Activated CD4-positive, alpha-beta T cell treated with anti-CD3 and anti-CD28 coated beads, Interleukin-2, amount 10 ng/mL, durations not matched to agents 24 days and 14 days (primary cell): ENCODE results near the gene PIK3C2B. TPM values are rescaled to one million over a fixed set of nuclear protein-coding genes. Genes with fewer than 3 reads are reported as not detected.
A peak's percentile ranks its signal among the peaks of the same experiment; 100 is the strongest.
"Not testable (repeated sequence)": the region's sequence is repeated elsewhere in the genome, so short reads cannot be mapped to it uniquely, and the experiment has no call there.

Experiments used
- DNase-seq: peaks from one replicate; pipeline ENCODE4 v3.0.0; 2022
- H3K27ac Mint-ChIP-seq: one replicate; pipeline ENCODE4 v1.8.0; 2022; ENCODE audit warnings: mild to moderate bottlenecking, mixed read lengths
- H3K27me3 Mint-ChIP-seq: one replicate; pipeline ENCODE4 v1.8.0; 2022; ENCODE audit warnings: mixed read lengths
- H3K36me3 Mint-ChIP-seq: one replicate; pipeline ENCODE4 v1.8.0; 2022; ENCODE audit warnings: low read depth, mild to moderate bottlenecking, mixed read lengths
- H3K4me1 Mint-ChIP-seq: one replicate; pipeline ENCODE4 v1.8.0; 2021; ENCODE audit warnings: mixed read lengths
- H3K4me3 Mint-ChIP-seq: one replicate; pipeline ENCODE4 v1.8.0; 2022; ENCODE audit warnings: mild to moderate bottlenecking, moderate library complexity, mixed read lengths
- H3K9me3 Mint-ChIP-seq: one replicate; pipeline ENCODE4 v1.8.0; 2021; ENCODE audit warnings: mixed read lengths
- intact Hi-C: fragments of 100-400 bp; cut with micrococcal nuclease; formaldehyde crosslinking; loops from one replicate; pipeline ENCODE4 v1.15.1; 2023
- total RNA-seq: library from RNA; stranded (reverse); gene quantifications from 2 replicates; pipeline ENCODE4 v1.2.3, GENCODE V29; 2022

The PIK3C2B gene
- total RNA-seq, 1 donor from 2014 or later, result 23.6 TPM

GRCh38 chr1:204503122-204503912 is 8.7 kb upstream of the PIK3C2B start:
- H3K27ac Mint-ChIP-seq, result no peak overlapping the region
- peak; percentile 86 for DNase-seq

DNA sequence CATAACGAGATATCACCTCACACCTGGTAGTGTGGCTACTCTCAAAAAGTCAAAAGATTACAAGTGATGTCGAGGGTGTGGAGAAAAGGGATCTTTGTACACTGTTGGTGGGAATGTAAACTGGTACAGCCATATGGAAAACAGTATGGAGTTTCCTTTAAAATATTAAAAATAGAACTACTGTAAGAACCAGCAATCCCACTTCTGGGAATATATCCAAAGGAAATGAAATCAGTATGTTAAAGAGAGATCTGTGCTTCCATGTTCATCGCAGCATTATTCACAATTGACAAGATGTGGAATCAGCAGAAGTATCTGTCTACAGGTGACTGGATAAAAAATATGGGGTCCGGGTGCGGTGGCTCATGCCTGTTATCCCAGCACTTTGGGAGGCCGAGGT is 7.6 kb upstream of the PIK3C2B start:
- H3K27me3 Mint-ChIP-seq, result peaks cover 4% of the 10 kb centered on the region
- H3K4me3 Mint-ChIP-seq, result no peak overlapping the region
- intact Hi-C loops, result loop anchor here (5.0 kb wide), 1 partner anchor 140 kb away; no protein-coding TSS in a partner anchor
- no peak overlapping the region for H3K27ac Mint-ChIP-seq
- no peaks in the 10 kb centered on the region for H3K9me3 Mint-ChIP-seq
- no peak for DNase-seq
- peaks cover 25% of the 10 kb centered on the region for H3K4me1 Mint-ChIP-seq
- peaks cover 3% of the 10 kb centered on the region for H3K36me3 Mint-ChIP-seq

More at GRCh38 chr1:204503122-204503912, 8.7 kb upstream of the PIK3C2B start:
- H3K27me3 Mint-ChIP-seq, result peaks cover 2% of the 10 kb centered on the region
- H3K4me3 Mint-ChIP-seq, result peak overlapping the region; percentile 27
- H3K4me1 Mint-ChIP-seq, result peaks cover 31% of the 10 kb centered on the region
- H3K9me3 Mint-ChIP-seq, result no peaks in the 10 kb centered on the region
- H3K36me3 Mint-ChIP-seq, result peaks cover 3% of the 10 kb centered on the region
- intact Hi-C loops, result loop anchor here (1.0 to 5.0 kb wide), 3 partner anchors 57 to 141 kb away; no protein-coding TSS in a partner anchor

DNA sequence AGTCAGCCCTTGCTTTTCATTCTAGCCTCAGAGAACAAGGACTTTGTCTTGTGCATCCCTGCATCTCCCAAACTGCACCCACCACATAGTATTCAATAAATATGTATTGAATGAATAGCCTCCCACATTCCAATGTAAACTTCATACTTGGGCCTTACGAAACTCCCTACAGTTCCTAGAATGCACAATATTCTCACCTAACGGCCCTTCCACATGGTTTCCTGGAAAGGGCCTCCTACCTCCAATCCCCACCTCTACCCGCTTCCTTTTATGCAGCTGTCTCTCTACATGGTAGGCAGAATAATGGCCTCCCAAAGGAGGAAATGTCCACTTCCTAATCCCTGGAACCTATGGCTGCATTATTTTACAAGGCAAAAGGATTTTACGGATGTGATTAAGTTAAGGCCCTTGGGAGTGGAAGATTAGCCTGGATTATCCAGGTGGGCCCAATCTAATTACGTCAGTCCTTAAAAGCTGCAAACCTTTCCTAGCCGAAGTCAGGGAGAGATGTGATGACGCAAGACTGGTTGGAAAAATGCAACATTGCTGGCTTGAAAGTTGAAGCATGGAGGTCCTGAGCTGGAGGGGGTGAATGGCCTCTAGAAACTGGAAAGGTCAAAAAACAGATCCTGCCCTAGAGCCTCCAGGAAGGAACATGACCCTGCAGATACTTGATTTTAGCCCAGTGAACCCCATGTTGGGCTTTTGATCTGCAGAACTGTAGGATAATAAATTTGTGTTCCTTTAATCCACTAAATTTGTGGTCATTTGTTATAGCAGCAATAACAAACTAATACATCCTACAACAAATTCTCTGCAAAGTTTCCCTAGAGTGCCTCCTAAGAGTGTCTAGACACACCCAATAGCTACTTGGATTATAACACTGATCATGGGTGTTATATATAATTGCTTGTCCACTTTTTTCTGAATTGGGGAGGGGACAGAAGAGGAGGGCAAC is 5.2 kb upstream of the PIK3C2B start:
- peaks cover 2% of the 10 kb centered on the region for H3K27me3 Mint-ChIP-seq
- H3K4me1 Mint-ChIP-seq, result peaks cover 23% of the 10 kb centered on the region
- DNase-seq, result no peak
- no peak overlapping the region for H3K27ac Mint-ChIP-seq
- intact Hi-C loops, result loop anchor here (5.0 kb wide), 1 partner anchor 137 kb away; no protein-coding TSS in a partner anchor
- H3K4me3 Mint-ChIP-seq, result no peak overlapping the region
- no peaks in the 10 kb centered on the region for H3K9me3 Mint-ChIP-seq
- H3K36me3 Mint-ChIP-seq, result no peaks in the 10 kb centered on the region

GRCh38 chr1:204498981-204499380 is 4.4 kb upstream of the PIK3C2B start:
- intact Hi-C loops, result no loop called here
- H3K9me3 Mint-ChIP-seq, result no peaks in the 10 kb centered on the region
- peaks cover 24% of the 10 kb centered on the region for H3K4me1 Mint-ChIP-seq
- peaks cover 2% of the 10 kb centered on the region for H3K27me3 Mint-ChIP-seq
- no peak overlapping the region for H3K27ac Mint-ChIP-seq
- no peak for DNase-seq
- H3K36me3 Mint-ChIP-seq, result no peaks in the 10 kb centered on the region
- H3K4me3 Mint-ChIP-seq, result no peak overlapping the region

GRCh38 chr1:204495777-204496176 is 1.2 kb upstream of the PIK3C2B start:
- Mint-ChIP-seq H3K9me3 (no peaks in the 10 kb centered on the region), H3K4me1 (peaks cover 39% of the 10 kb centered on the region)

GRCh38 chr1:204495078-204495753 is 611 bp upstream of the PIK3C2B start:
- no peaks in the 10 kb centered on the region for H3K36me3 Mint-ChIP-seq
- H3K27me3 Mint-ChIP-seq, result peaks cover 2% of the 10 kb centered on the region
- no peak for DNase-seq
- H3K9me3 Mint-ChIP-seq, result no peaks in the 10 kb centered on the region
- H3K27ac Mint-ChIP-seq, result peak overlapping the region; percentile 96
- peak overlapping the region; percentile 98 for H3K4me3 Mint-ChIP-seq
- H3K4me1 Mint-ChIP-seq, result peaks cover 43% of the 10 kb centered on the region
- intact Hi-C loops, result loop anchor here (2.0 kb wide), 2 partner anchors 42 to 332 kb away; no protein-coding TSS in a partner anchor

More at GRCh38 chr1:204495777-204496176, 1.2 kb upstream of the PIK3C2B start:
- Mint-ChIP-seq H3K27me3 (peaks cover 2% of the 10 kb centered on the region), H3K4me3 (peak overlapping the region; percentile 98), H3K27ac (peak overlapping the region; percentile 65), H3K36me3 (no peaks in the 10 kb centered on the region)
- intact Hi-C loops, result loop anchor here (2.0 kb wide), 2 partner anchors 43 to 333 kb away; no protein-coding TSS in a partner anchor
- DNase-seq, result no peak

- peaks cover 5% of the 10 kb centered on the region for H3K36me3 Mint-ChIP-seq
- H3K9me3 Mint-ChIP-seq, result no peaks in the 10 kb centered on the region
- H3K27me3 Mint-ChIP-seq, result peaks cover 2% of the 10 kb centered on the region
- peak overlapping the region; percentile 89 for H3K27ac Mint-ChIP-seq
- H3K4me3 Mint-ChIP-seq, result peak overlapping the region; percentile 98
- DNase-seq, result peak; percentile 88
- intact Hi-C loops, result loop anchor here (1.0 to 5.0 kb wide), 4 partner anchors 12 to 342 kb away; partner anchors contain the start of gene ETNK2
- peaks cover 42% of the 10 kb centered on the region for H3K4me1 Mint-ChIP-seq
Measured at GRCh38 chr1:204493984-204494280, 673 bp downstream of the PIK3C2B start.

- Mint-ChIP-seq H3K27me3 (peaks cover 2% of the 10 kb centered on the region), H3K36me3 (peaks cover 10% of the 10 kb centered on the region), H3K9me3 (no peaks in the 10 kb centered on the region), H3K27ac (peak overlapping the region; percentile 89), H3K4me3 (peak overlapping the region; percentile 98), H3K4me1 (peaks cover 46% of the 10 kb centered on the region)
- intact Hi-C loops, result loop anchor here (5.0 kb wide), 1 partner anchor 341 kb away; the partner anchor contains the start of gene ETNK2
- peak; percentile 79 for DNase-seq
Measured at GRCh38 chr1:204493145-204493983, 1.2 kb downstream of the PIK3C2B start.

DNA sequence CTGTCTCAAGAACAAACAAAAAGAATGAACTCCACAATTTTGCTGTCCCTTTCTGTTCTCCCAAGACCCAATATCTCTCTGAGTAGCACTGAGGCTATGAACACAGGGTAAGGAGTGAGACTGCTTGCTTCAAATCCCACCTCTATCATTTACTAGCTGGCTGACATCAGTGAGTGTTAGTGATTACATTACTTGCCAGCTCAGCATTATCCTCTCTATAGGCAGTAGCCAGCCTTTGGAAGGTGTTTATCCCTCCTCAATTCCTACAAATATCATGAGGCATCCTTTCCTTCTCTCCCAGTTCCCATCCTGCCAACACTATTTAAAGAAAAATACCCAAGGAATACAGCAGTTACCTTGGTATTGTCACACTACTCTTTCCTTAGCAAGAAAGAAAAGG is 3.0 kb downstream of the PIK3C2B start:
- H3K4me1 Mint-ChIP-seq, result peaks cover 47% of the 10 kb centered on the region
- no peaks in the 10 kb centered on the region for H3K27me3 Mint-ChIP-seq
- peak overlapping the region; percentile 10 for H3K4me3 Mint-ChIP-seq
- no peaks in the 10 kb centered on the region for H3K9me3 Mint-ChIP-seq
- DNase-seq, result no peak
- peaks cover 14% of the 10 kb centered on the region for H3K36me3 Mint-ChIP-seq
- no peak overlapping the region for H3K27ac Mint-ChIP-seq
- intact Hi-C loops, result loop anchor here (5.0 kb wide), 1 partner anchor 339 kb away; the partner anchor contains the start of gene ETNK2

DNA sequence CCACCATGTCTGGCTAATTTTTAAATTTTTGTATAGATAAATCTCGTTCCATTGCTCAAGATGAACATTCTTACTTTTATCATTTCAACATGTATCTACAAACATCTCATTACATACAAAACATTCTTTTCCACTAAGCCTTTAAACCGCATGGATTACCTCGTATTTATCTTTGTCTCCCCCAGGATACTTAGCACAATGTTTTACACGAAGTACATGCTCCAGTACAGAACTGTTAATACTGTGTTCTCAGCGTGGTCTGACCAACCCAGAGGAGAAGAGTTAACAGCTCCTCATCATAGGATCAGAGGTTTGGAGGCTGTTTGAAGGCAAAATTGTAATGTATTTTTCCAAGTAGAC is 7.4 kb downstream of the PIK3C2B start:
- no peak overlapping the region for H3K27ac Mint-ChIP-seq

GRCh38 chr1:204486513-204487255 is 7.9 kb downstream of the PIK3C2B start:
- H3K27ac Mint-ChIP-seq, H3K9me3 Mint-ChIP-seq, intact Hi-C loops, H3K27me3 Mint-ChIP-seq, H3K4me3 Mint-ChIP-seq, DNase-seq: not testable (repeated sequence)
- Mint-ChIP-seq H3K4me1 (peaks cover 21% of the 10 kb centered on the region), H3K36me3 (peaks cover 14% of the 10 kb centered on the region)

More for the DNA sequence above, 7.4 kb downstream of the PIK3C2B start:
- H3K27me3 Mint-ChIP-seq, result no peaks in the 10 kb centered on the region
- intact Hi-C loops, result no loop called here
- no peaks in the 10 kb centered on the region for H3K9me3 Mint-ChIP-seq
- peaks cover 14% of the 10 kb centered on the region for H3K36me3 Mint-ChIP-seq
- H3K4me1 Mint-ChIP-seq, result peaks cover 26% of the 10 kb centered on the region
- no peak overlapping the region for H3K4me3 Mint-ChIP-seq
- no peak for DNase-seq

- Mint-ChIP-seq H3K27me3 (no peaks in the 10 kb centered on the region), H3K27ac (no peak overlapping the region)
Measured at GRCh38 chr1:204483791-204484190, 10.8 kb downstream of the PIK3C2B start.

More at GRCh38 chr1:204483791-204484190, 10.8 kb downstream of the PIK3C2B start:
- DNase-seq, result no peak
- Mint-ChIP-seq H3K4me3 (no peak overlapping the region), H3K4me1 (peaks cover 31% of the 10 kb centered on the region), H3K36me3 (peaks cover 11% of the 10 kb centered on the region), H3K9me3 (no peaks in the 10 kb centered on the region)
- intact Hi-C loops, result no loop called here
